ENCODE results near the gene ATXN1. TPM values are rescaled to one million over a fixed set of nuclear protein-coding genes. Genes with fewer than 3 reads are reported as not detected.

The ATXN1 gene
- total RNA-seq, 1 experiment from 2014 or later: 8.1 TPM

DNA sequence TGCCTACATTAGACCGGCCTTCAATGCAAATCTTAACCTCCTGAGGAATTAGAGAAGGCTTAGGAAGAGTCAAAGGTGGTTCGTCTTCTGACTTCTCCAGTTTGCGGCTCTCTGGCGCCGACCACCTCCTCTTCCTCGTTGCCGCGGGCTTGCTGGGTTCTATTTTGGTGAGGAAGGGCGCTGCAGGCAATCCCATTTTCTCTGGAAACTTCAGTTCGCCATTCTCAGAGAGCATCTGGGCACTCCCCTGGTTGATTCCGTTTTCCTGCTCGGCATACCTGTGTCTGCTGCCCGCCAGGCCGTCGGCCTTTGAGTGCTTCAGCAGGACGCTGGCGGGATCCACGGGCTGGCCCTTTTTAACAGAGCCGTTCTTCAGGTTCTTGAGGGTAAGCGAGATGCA, 454.9 kb downstream of the ATXN1 start:
- Mint-ChIP-seq H3K36me3 (no peaks in the 10 kb centered on the region), H3K4me1 (peaks cover 56% of the 10 kb centered on the region), H3K27ac (peak overlapping the region; percentile 37; the same call in 1 of the 2 replicates), H3K4me3 (peak overlapping the region; percentile 56), H3K27me3 (ENCODE audit: low read depth) (peaks cover 12% of the 10 kb centered on the region), H3K9me3 (no peaks in the 10 kb centered on the region)
- DNase-seq (ENCODE audit: low spot score) (no peak), ATAC-seq (peak; percentile 10; the same call in 1 of the 2 replicates)
- TF ChIP-seq HMGA2 (CRISPR knock-in tag; IDR thresholded peaks at IDR 0.05) (no peak), ETV6 (CRISPR knock-in tag; IDR thresholded peaks at IDR 0.05) (no peak)
- TF ChIP-seq, protein P1, sequence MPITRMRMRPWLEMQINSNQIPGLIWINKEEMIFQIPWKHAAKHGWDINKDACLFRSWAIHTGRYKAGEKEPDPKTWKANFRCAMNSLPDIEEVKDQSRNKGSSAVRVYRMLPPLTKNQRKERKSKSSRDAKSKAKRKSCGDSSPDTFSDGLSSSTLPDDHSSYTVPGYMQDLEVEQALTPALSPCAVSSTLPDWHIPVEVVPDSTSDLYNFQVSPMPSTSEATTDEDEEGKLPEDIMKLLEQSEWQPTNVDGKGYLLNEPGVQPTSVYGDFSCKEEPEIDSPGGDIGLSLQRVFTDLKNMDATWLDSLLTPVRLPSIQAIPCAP (CRISPR knock-in tag; IDR thresholded peaks at IDR 0.05): no peak
- TF ChIP-seq, protein P2, sequence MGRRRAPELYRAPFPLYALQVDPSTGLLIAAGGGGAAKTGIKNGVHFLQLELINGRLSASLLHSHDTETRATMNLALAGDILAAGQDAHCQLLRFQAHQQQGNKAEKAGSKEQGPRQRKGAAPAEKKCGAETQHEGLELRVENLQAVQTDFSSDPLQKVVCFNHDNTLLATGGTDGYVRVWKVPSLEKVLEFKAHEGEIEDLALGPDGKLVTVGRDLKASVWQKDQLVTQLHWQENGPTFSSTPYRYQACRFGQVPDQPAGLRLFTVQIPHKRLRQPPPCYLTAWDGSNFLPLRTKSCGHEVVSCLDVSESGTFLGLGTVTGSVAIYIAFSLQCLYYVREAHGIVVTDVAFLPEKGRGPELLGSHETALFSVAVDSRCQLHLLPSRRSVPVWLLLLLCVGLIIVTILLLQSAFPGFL (CRISPR knock-in tag; IDR thresholded peaks at IDR 0.05; ENCODE audit: borderline replicate concordance): no peak
- ChIA-PET POLR2A (interaction anchor here (1.0 kb wide), 1 partner anchor 10 kb away, joined by 4 read pairs; no protein-coding TSS in a partner anchor), CTCF (interaction anchor here (1.1 to 2.4 kb wide), 2 partner anchors 20 to 25 kb away, joined by 4 to 11 read pairs; no protein-coding TSS in a partner anchor)

DNA sequence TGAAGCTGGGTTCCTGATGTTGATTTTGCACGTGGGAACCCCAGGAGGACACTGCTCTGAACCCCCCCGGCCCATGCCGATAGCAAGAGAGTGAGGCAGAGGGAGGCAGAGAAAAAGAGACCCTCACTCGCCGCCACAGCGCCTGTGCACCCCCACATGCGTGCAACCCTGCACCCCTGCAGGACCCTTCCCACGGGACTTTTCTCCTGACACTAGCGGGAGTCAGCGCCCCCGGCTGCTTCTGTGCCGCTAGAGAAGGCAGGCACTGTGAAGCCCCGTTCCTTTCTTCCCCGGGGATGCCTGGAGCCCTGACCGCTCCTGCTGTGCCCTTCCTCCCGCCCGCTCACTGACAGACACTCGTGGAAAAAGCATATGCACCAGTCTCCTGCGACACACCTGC, 455.5 kb downstream of the ATXN1 start:
- Mint-ChIP-seq H3K4me3 (peak overlapping the region; percentile 56), H3K36me3 (no peaks in the 10 kb centered on the region), H3K9me3 (no peaks in the 10 kb centered on the region), H3K4me1 (peaks cover 56% of the 10 kb centered on the region), H3K27ac (peak overlapping the region; percentile 37; the same call in 1 of the 2 replicates), H3K27me3 (ENCODE audit: low read depth) (peaks cover 12% of the 10 kb centered on the region)
- ChIA-PET CTCF (interaction anchor here (1.4 kb wide), 1 partner anchor 20 kb away, joined by 7 read pairs; no protein-coding TSS in a partner anchor), POLR2A (no interaction called here)
- no peak for DNase-seq (ENCODE audit: low spot score)
- TF ChIP-seq, protein P3, sequence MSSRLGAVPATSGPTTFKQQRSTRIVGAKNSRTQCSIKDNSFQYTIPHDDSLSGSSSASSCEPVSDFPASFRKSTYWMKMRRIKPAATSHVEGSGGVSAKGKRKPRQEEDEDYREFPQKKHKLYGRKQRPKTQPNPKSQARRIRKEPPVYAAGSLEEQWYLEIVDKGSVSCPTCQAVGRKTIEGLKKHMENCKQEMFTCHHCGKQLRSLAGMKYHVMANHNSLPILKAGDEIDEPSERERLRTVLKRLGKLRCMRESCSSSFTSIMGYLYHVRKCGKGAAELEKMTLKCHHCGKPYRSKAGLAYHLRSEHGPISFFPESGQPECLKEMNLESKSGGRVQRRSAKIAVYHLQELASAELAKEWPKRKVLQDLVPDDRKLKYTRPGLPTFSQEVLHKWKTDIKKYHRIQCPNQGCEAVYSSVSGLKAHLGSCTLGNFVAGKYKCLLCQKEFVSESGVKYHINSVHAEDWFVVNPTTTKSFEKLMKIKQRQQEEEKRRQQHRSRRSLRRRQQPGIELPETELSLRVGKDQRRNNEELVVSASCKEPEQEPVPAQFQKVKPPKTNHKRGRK (CRISPR knock-in tag; IDR thresholded peaks at IDR 0.05; ENCODE audit: borderline replicate concordance): no peak
- TF ChIP-seq OVOL2 (CRISPR knock-in tag; IDR thresholded peaks at IDR 0.05; ENCODE audit: borderline replicate concordance): no peak
- TF ChIP-seq, protein P4, sequence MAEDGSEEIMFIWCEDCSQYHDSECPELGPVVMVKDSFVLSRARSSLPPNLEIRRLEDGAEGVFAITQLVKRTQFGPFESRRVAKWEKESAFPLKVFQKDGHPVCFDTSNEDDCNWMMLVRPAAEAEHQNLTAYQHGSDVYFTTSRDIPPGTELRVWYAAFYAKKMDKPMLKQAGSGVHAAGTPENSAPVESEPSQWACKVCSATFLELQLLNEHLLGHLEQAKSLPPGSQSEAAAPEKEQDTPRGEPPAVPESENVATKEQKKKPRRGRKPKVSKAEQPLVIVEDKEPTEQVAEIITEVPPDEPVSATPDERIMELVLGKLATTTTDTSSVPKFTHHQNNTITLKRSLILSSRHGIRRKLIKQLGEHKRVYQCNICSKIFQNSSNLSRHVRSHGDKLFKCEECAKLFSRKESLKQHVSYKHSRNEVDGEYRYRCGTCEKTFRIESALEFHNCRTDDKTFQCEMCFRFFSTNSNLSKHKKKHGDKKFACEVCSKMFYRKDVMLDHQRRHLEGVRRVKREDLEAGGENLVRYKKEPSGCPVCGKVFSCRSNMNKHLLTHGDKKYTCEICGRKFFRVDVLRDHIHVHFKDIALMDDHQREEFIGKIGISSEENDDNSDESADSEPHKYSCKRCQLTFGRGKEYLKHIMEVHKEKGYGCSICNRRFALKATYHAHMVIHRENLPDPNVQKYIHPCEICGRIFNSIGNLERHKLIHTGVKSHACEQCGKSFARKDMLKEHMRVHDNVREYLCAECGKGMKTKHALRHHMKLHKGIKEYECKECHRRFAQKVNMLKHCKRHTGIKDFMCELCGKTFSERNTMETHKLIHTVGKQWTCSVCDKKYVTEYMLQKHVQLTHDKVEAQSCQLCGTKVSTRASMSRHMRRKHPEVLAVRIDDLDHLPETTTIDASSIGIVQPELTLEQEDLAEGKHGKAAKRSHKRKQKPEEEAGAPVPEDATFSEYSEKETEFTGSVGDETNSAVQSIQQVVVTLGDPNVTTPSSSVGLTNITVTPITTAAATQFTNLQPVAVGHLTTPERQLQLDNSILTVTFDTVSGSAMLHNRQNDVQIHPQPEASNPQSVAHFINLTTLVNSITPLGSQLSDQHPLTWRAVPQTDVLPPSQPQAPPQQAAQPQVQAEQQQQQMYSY (CRISPR knock-in tag; IDR thresholded peaks at IDR 0.05): no peak
- no peak for TF ChIP-seq ETV6 (CRISPR knock-in tag; IDR thresholded peaks at IDR 0.05)
- peak; percentile 25 for ATAC-seq

DNA sequence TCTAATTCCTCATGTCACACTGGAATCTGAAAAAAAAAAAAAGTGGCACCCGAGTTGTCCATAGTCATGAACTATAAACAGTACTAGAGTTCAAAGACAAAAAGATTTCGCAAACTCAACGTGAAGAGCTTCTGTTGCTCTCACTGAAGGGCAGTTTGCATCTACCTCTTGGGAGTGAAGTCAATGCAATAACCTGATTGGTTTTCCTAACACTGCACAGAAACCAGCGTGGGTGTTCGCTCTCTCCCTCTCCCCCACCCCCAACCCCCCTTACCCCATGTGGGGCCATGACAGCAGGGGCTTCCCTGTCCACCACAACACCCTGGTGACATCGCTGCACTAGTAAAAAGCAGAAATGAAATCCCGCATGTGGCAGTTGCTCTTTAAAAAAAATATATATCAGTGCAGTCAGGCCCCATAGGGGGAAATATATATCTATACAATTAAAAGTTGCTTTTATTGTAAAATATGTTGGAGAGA, 456.0 kb downstream of the ATXN1 start:
- no peaks in the 10 kb centered on the region for H3K9me3 Mint-ChIP-seq
- ChIA-PET POLR2A (no interaction called here), CTCF (interaction anchor here (0.8 to 1.4 kb wide), 2 partner anchors 19 to 88 kb away, joined by 4 to 7 read pairs; no protein-coding TSS in a partner anchor)
- 0 out of 2 replicates have a peak overlapping the region, but pooled peaks have one; percentile 56 for H3K4me3 Mint-ChIP-seq
- peaks cover 12% of the 10 kb centered on the region for H3K27me3 Mint-ChIP-seq (ENCODE audit: low read depth)
- 0 out of 2 replicates have a peak overlapping the region, but pooled peaks have one; percentile 25 for H3K27ac Mint-ChIP-seq
- no peak for ATAC-seq
- DNase-seq (ENCODE audit: low spot score): no peak
- no peaks in the 10 kb centered on the region for H3K36me3 Mint-ChIP-seq
- H3K4me1 Mint-ChIP-seq: peaks cover 56% of the 10 kb centered on the region
- TF ChIP-seq, protein P5, sequence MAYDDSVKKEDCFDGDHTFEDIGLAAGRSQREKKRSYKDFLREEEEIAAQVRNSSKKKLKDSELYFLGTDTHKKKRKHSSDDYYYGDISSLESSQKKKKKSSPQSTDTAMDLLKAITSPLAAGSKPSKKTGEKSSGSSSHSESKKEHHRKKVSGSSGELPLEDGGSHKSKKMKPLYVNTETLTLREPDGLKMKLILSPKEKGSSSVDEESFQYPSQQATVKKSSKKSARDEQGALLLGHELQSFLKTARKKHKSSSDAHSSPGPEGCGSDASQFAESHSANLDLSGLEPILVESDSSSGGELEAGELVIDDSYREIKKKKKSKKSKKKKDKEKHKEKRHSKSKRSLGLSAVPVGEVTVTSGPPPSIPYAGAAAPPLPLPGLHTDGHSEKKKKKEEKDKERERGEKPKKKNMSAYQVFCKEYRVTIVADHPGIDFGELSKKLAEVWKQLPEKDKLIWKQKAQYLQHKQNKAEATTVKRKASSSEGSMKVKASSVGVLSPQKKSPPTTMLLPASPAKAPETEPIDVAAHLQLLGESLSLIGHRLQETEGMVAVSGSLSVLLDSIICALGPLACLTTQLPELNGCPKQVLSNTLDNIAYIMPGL (CRISPR knock-in tag; IDR thresholded peaks at IDR 0.05): no peak
- TF ChIP-seq, protein P6, sequence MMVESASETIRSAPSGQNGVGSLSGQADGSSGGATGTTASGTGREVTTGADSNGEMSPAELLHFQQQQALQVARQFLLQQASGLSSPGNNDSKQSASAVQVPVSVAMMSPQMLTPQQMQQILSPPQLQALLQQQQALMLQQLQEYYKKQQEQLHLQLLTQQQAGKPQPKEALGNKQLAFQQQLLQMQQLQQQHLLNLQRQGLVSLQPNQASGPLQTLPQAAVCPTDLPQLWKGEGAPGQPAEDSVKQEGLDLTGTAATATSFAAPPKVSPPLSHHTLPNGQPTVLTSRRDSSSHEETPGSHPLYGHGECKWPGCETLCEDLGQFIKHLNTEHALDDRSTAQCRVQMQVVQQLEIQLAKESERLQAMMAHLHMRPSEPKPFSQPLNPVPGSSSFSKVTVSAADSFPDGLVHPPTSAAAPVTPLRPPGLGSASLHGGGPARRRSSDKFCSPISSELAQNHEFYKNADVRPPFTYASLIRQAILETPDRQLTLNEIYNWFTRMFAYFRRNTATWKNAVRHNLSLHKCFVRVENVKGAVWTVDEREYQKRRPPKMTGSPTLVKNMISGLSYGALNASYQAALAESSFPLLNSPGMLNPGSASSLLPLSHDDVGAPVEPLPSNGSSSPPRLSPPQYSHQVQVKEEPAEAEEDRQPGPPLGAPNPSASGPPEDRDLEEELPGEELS (CRISPR knock-in tag; IDR thresholded peaks at IDR 0.05): no peak
- TF ChIP-seq, protein P7, sequence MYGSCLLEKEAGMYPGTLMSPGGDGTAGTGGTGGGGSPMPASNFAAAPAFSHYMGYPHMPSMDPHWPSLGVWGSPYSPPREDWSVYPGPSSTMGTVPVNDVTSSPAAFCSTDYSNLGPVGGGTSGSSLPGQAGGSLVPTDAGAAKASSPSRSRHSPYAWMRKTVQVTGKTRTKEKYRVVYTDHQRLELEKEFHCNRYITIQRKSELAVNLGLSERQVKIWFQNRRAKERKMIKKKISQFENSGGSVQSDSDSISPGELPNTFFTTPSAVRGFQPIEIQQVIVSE (CRISPR knock-in tag; IDR thresholded peaks at IDR 0.05; ENCODE audit: borderline replicate concordance): no peak
- no peak for TF ChIP-seq ZNF232 (CRISPR knock-in tag; IDR thresholded peaks at IDR 0.05)
- no peak for TF ChIP-seq PRRX2 (CRISPR knock-in tag; IDR thresholded peaks at IDR 0.05)
- TF ChIP-seq GTF2I (CRISPR knock-in tag; conservative IDR thresholded peaks at IDR 0.05): no peak
- TF ChIP-seq, protein P8, sequence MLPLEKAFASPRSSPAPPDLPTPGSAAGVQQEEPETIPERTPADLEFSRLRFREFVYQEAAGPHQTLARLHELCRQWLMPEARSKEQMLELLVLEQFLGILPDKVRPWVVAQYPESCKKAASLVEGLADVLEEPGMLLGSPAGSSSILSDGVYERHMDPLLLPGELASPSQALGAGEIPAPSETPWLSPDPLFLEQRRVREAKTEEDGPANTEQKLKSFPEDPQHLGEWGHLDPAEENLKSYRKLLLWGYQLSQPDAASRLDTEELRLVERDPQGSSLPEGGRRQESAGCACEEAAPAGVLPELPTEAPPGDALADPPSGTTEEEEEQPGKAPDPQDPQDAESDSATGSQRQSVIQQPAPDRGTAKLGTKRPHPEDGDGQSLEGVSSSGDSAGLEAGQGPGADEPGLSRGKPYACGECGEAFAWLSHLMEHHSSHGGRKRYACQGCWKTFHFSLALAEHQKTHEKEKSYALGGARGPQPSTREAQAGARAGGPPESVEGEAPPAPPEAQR (CRISPR knock-in tag; IDR thresholded peaks at IDR 0.05): no peak

All from WTC11 (cell line).